Esophagus muscularis mucosa (tissue), 4 donors: ENCODE measurements around the gene PPARD.

Experiments used
- CTCF ChIP-seq, 3 experiments: fragments of 200-600 bp in 2 of 3; fragments of 450-650 bp in 1 of 3; sonication (generic) in 2 of 3; IDR thresholded peaks; one replicate each; pipeline ENCODE4 v1.5.1; 2017 to 2019; ENCODE audit warnings: antibody characterized with exemption in 3 of 3, mild to moderate bottlenecking in 2 of 3, moderate library complexity in 1 of 3
- EP300 ChIP-seq: sonication (generic); formaldehyde crosslinking; IDR thresholded peaks from one replicate; pipeline ENCODE4 v1.6.1; 2017; ENCODE audit warnings: antibody characterized with exemption
- POLR2A ChIP-seq: fragments of 450-650 bp; IDR thresholded peaks from one replicate; pipeline ENCODE4 v1.6.1; 2017; ENCODE audit warnings: antibody characterized with exemption, moderate library complexity, mild to moderate bottlenecking, low read depth
- POLR2AphosphoS5 ChIP-seq, 2 donors: sonication (generic); formaldehyde crosslinking; IDR thresholded peaks; one replicate each; pipeline ENCODE4 v1.6.1; 2017; ENCODE audit warnings: antibody characterized with exemption in 2 of 2

DNA sequence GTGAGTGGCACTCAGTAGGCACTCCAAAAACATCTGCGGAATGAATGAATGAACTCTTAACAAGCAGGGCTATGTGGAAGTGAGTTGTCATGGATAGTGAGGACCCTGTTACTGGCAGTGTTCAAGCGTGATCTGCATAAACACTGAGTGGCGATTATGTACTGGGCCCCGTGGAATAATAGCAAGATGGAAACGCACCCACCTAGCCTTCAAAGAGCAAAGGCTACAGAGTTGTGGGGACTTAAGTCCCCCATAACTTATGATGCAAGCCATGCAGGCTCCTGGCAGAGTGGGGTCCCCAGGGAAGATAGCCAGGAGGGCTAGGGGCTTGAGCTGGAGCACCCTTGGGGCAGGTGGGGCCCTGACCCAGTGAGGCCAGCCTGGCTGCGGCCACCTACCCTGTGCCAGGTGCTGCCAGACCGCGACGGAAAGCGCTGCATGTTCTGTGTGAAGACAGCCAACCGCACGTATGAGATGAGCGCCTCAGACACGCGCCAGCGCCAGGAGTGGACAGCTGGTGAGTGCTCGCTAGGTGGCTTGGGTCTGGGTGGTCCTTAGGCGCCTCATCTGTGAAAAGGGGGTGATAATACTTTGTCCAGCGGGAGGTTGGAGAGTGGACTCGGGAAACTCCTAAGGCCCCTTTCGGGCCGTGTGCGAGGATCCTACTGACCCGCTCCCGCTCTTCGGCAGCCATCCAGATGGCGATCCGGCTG, 24.7 kb upstream of the PPARD start:
- TF ChIP-seq EP300 (no peak), POLR2AphosphoS5 (IDR thresholded peaks at IDR 0.05) (no peak), CTCF (IDR thresholded peaks at IDR 0.05) (no peak), POLR2A (no peak)
